Measurements from ENCODE around the gene SLC46A1. TPM values are rescaled to one million over a fixed set of nuclear protein-coding genes. Genes with fewer than 3 reads are reported as not detected.

The SLC46A1 gene
- total and polyA plus RNA-seq, 10 of the 15 experiments (the other 5 are each of a cell fraction or from before 2014, with no cell fraction given): 1.7 to 6.9 (median 4.0) TPM

DNA sequence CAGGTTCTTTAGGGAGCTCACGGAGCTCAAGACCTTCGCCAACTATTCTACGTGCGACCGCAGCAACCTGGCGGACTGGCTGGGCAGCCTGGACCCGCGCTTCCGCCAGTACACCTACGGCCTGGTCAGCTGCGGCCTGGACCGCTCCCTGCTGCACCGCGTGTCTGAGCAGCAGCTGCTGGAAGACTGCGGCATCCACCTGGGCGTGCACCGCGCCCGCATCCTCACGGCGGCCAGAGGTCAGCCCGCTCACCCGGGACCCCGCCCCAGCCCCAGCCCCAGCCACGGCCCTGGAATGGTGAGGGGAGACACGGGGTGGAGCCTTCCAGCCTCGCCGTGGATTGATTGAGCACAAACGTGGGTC is 21.0 kb downstream of the SLC46A1 start:
- ChIA-PET CTCF (interaction anchor here (3.6 kb wide), 1 partner anchor 32 kb away, joined by 14 read pairs; no protein-coding TSS in a partner anchor), POLR2A (interaction anchor here (0.5 kb wide), 1 partner anchor 181 kb away, joined by 4 read pairs; no protein-coding TSS in a partner anchor), RAD21 (ENCODE audit: unreplicated experiment) (no interaction called here), SMC1A (ENCODE audit: uncharacterized antibody, unreplicated experiment) (no interaction called here)
- H3K9ac ChIP-seq (ENCODE audit: control insufficient read depth, insufficient read depth, low read length): peak overlapping the region; percentile 58
- H3K9me3 ChIP-seq (replicated peaks; ENCODE audit: control insufficient read depth, insufficient read depth, low read length): no peaks in the 10 kb centered on the region
- no peak for DNase-seq (ENCODE audit: low read depth, low spot score)
- in situ Hi-C loops (cut with MboI) (no loop called here), intact Hi-C loops (cut with micrococcal nuclease; ENCODE audit: unreplicated experiment) (no loop called here)
- H3K27me3 ChIP-seq (replicated peaks in 1 of 2; ENCODE audit: control insufficient read depth in 2 of 2, insufficient read depth in 2 of 2, low read length in 1 of 2): no peaks in the 10 kb centered on the region; a peak in 2 of 4 replicates
- H3K4me3 ChIP-seq: peak overlapping the region; percentile 65
- H3K79me2 ChIP-seq (ENCODE audit: control insufficient read depth, insufficient read depth, low read length): peaks cover 2% of the 10 kb centered on the region; the same call in 1 of the 2 replicates
- no peaks in the 10 kb centered on the region for H3K4me1 ChIP-seq (ENCODE audit: control insufficient read depth, insufficient read depth, low read length)
- H4K20me1 ChIP-seq (ENCODE audit: control insufficient read depth, insufficient read depth): no peaks in the 10 kb centered on the region
- H2AFZ ChIP-seq (ENCODE audit: control insufficient read depth, low read depth, low read length): peak overlapping the region; percentile 61
- 0 out of 2 replicates have a peak overlapping the region, but pooled peaks have one; percentile 1 for H3K27ac ChIP-seq (ENCODE audit: control insufficient read depth, insufficient read depth)
- BruUV-seq (replicated peaks): no TSS peak
- no peak for TF ChIP-seq BCL11A (IDR thresholded peaks at IDR 0.05; ENCODE audit: low read depth, low read length)
- no peak for TF ChIP-seq WRNIP1 (IDR thresholded peaks at IDR 0.05; ENCODE audit: borderline replicate concordance, low read depth, low read length)
- TF ChIP-seq, protein P1, sequence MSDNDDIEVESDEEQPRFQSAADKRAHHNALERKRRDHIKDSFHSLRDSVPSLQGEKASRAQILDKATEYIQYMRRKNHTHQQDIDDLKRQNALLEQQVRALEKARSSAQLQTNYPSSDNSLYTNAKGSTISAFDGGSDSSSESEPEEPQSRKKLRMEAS (IDR thresholded peaks at IDR 0.05; ENCODE audit: low read depth, low read length): no peak
- no peak for TF ChIP-seq PAX5 (IDR thresholded peaks at IDR 0.05; ENCODE audit: borderline replicate concordance, low read depth, low read length)
- TF ChIP-seq POLR2AphosphoS2 (IDR thresholded peaks at IDR 0.05; ENCODE audit: low read depth, low read length): no peak
- no peak for TF ChIP-seq LARP7 (IDR thresholded peaks at IDR 0.05)
- no peak for TF ChIP-seq TCF3 (IDR thresholded peaks at IDR 0.05; ENCODE audit: borderline replicate concordance, insufficient read depth, low read depth, low read length)
- TF ChIP-seq KDM1A (IDR thresholded peaks at IDR 0.05; ENCODE audit: borderline replicate concordance): no peak
- 6% methylated on average over 29 of the region's 29 CpGs for WGBS (ENCODE audit: insufficient coverage, insufficient replicate concordance, low lambda C conversion rate, missing lambda C conversion rate)
- peak; percentile 55 for ATAC-seq
- FAIRE-seq: no peak
- peak overlapping the region; percentile 82 for H3K4me2 ChIP-seq (ENCODE audit: control insufficient read depth, insufficient read depth)
- H3K36me3 ChIP-seq (ENCODE audit: control insufficient read depth in 2 of 2, insufficient read depth in 2 of 2, low read length in 1 of 2): 0 out of 4 replicates have a peak, but pooled peaks cover 0 to 3% of the 10 kb centered on the region in 2 experiments
